ENCODE measurements around the gene ILDR2. TPM values are rescaled to one million over a fixed set of nuclear protein-coding genes. Genes with fewer than 3 reads are reported as not detected.

ILDR2 gene
- total RNA-seq, 1 donor from 2014 or later: 1.6 TPM

- DNase-seq: no peak
- intact Hi-C loops (cut with micrococcal nuclease): no loop called here
- no peak for ATAC-seq
These were observed 544 bp downstream of the ILDR2 start for GRCh38 chr1:166974647-166975345.

- no peak for DNase-seq
- intact Hi-C loops (cut with micrococcal nuclease): no loop called here
- no peak for ATAC-seq
These were observed 2.5 kb downstream of the ILDR2 start for GRCh38 chr1:166972826-166973225.

- intact Hi-C loops (cut with micrococcal nuclease): no loop called here
- no peak for DNase-seq
- ATAC-seq: no peak
These were observed 3.1 kb downstream of the ILDR2 start for GRCh38 chr1:166972193-166972592.

- no peak for DNase-seq
- intact Hi-C loops (cut with micrococcal nuclease): no loop called here
- ATAC-seq: no peak
These were observed 4.1 kb downstream of the ILDR2 start for GRCh38 chr1:166971252-166971651.

- intact Hi-C loops (cut with micrococcal nuclease): no loop called here
- ATAC-seq (no peak), DNase-seq (no peak)
These were observed 6.2 kb downstream of the ILDR2 start for GRCh38 chr1:166969074-166969677.

GRCh38 chr1:166960858-166961474, 14.4 kb downstream of the ILDR2 start:
- no peak for ATAC-seq
- DNase-seq: no peak
- intact Hi-C loops (cut with micrococcal nuclease): no loop called here

GRCh38 chr1:166956872-166957271, 18.5 kb downstream of the ILDR2 start:
- DNase-seq (no peak), ATAC-seq (no peak)
- intact Hi-C loops (cut with micrococcal nuclease): no loop called here

GRCh38 chr1:166956057-166956850, 19.1 kb downstream of the ILDR2 start:
- DNase-seq: no peak
- intact Hi-C loops (cut with micrococcal nuclease): no loop called here

GRCh38 chr1:166953491-166953890, 21.8 kb downstream of the ILDR2 start:
- DNase-seq: no peak
- no peak for ATAC-seq
- intact Hi-C loops (cut with micrococcal nuclease): no loop called here

More at GRCh38 chr1:166956057-166956850, 19.1 kb downstream of the ILDR2 start:
- ATAC-seq: no peak

GRCh38 chr1:166952002-166952746, 23.2 kb downstream of the ILDR2 start:
- ATAC-seq: peak; percentile 91
- intact Hi-C loops (cut with micrococcal nuclease): no loop called here
- DNase-seq: peak; percentile 46

GRCh38 chr1:166951050-166951449, 24.3 kb downstream of the ILDR2 start:
- DNase-seq (no peak), ATAC-seq (no peak)
- intact Hi-C loops (cut with micrococcal nuclease): no loop called here

GRCh38 chr1:166950156-166950555, 25.2 kb downstream of the ILDR2 start:
- DNase-seq: no peak
- intact Hi-C loops (cut with micrococcal nuclease): no loop called here
- no peak for ATAC-seq

GRCh38 chr1:166948856-166949350, 26.4 kb downstream of the ILDR2 start:
- intact Hi-C loops (cut with micrococcal nuclease): no loop called here
- DNase-seq (no peak), ATAC-seq (no peak)

- DNase-seq (peak; percentile 61), ATAC-seq (peak; percentile 69)
- intact Hi-C loops (cut with micrococcal nuclease): no loop called here
These were observed 27.8 kb downstream of the ILDR2 start for GRCh38 chr1:166947398-166948043.

- DNase-seq (no peak), ATAC-seq (no peak)
- intact Hi-C loops (cut with micrococcal nuclease): no loop called here
These were observed 31.0 kb downstream of the ILDR2 start for GRCh38 chr1:166944186-166944967.

GRCh38 chr1:166939741-166940375, 35.5 kb downstream of the ILDR2 start:
- ATAC-seq (no peak), DNase-seq (no peak)
- intact Hi-C loops (cut with micrococcal nuclease): no loop called here

GRCh38 chr1:166937962-166938361, 37.4 kb downstream of the ILDR2 start:
- intact Hi-C loops (cut with micrococcal nuclease): no loop called here
- ATAC-seq (no peak), DNase-seq (no peak)

Data from left ventricle myocardium superior (tissue), 1 donor.